Activated CD4-positive, CD25-positive, alpha-beta regulatory T cell (primary cell): ENCODE measurements around the gene MTHFD1L.
"Not testable (repeated sequence)": the region's sequence is repeated elsewhere in the genome, so short reads cannot be mapped to it uniquely, and the experiment has no call there.

Source experiments
- DNase-seq, 4 experiments: peaks; one replicate each; lab custom pipeline; 2025; lab: John Stamatoyannopoulos, UW

MTHFD1L gene

DNA sequence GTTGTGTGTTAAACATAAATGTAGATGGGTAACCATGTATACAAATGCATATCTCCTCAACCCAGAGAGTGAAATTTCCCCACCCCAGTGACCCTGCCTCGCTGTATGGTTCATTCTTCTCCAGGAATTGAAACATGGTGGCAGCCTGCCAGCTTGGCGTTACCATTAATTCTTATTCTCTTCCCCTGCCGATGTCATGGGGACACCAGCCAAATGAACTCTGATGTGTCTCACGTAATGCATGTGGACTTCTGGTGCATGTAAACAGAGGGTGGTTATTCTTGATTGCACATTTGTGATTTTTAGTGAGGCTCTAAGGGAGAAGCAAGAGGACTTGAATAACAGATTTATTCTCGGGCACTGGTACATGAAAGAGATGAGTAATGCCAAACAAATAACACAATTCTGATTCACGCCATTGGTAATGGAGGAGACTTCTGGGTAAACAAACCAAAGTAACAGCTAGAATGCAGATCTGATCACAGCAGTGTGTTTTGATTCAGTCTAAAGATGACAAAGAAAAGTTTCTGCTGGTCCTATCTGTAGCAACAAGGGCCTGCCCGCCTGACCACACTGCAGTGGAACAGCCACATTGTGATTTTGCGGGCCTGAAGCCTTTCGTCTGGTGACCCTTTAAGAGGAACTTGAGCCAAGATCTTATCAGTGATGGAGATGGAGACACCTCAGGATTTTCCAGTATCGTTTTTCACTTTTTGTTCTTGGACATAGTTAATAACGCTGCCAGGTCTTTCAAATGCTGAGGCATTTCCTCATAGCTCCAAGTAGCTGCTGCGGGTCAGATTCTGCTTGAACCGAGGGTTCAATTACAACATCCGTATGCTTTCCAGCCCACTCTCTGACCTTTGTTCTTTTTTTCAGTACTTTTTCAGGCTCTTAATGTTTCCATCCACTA, 202.4 kb downstream of the MTHFD1L start:
- no peak for DNase-seq

DNA sequence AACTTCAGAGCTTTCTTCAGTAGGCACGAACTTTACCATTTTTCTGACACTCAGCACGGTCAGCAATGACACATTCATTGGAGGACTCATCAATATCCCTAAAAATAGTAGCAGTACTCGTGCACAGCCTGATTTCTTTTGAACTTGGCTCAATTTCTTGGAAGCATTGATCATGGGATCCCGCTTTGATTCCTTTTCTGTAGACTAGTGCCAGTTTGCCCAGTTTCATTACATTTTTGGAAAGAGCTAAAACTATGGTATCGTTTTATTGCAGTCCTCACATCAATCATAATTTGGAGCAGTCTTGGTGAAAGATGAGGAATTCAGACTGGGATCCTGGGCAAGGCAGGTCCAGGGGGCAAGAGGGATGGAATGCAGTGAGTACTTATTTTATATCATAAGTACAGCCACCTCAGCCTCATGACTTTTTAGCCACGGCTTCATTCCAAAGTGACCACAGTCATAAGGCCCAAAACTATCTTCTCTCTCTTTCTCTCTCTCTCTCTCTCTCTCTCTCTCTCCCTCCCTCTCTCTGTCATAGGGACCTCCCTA, 203.3 kb downstream of the MTHFD1L start:
- DNase-seq: no peak

DNA sequence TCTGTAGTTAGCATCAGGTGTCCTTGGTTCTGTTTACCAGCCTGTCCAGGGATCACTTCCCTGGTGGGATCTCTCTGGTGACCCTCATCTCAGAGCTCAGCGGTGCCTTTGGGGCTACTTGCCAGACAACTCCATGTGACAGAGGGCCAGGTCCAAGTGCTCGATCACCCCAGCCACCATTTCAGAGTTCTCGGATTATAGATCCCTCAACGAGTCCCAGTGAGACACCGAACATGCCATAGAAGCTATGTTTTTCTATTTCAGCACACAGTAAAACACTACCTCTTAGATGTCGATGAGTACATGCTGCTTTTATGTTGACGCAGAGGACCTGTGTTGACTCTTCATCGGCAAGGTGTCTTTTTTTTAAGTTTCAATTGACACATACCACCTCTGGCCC, 204.1 kb downstream of the MTHFD1L start:
- no peak for DNase-seq

DNA sequence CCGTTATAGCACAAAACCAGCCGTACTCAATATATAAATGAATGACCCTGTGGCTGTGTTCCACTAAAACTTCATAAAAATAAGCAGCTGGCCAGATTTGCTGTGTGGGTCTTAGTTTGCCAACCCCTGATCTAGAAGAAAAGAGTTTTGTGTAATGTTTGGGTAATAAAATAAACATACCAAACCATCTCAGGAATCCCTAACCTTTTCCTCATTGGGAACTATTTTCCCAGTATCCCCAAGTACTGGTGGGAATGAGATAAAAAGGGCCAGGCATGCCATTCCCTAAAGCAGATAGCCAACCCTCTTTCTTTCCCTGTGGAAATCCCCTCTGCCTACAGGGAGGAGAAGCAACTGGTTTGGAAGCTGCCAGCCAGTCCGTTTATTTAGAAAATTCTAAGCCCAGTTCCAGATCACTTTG, 205.1 kb downstream of the MTHFD1L start:
- no peak for DNase-seq

DNA sequence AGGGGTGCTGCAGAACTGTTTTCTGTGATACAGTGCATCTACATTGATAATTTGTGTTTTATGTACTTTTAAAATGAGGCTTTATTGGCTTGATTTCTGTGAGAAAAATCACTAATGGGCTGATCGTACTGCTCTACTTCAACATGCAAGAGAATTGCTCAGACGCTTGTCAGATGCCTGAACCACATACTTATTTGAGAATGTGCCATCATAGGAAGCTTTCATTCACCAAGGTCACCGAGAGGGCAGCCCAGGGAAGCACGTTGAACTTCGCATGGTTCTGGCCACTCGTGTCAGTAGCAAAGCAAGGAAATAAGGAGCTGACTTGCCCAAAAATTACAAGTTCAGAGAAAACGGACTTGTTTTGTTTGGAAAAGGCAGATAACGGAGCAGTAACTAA, 205.8 kb downstream of the MTHFD1L start:
- no peak for DNase-seq

DNA sequence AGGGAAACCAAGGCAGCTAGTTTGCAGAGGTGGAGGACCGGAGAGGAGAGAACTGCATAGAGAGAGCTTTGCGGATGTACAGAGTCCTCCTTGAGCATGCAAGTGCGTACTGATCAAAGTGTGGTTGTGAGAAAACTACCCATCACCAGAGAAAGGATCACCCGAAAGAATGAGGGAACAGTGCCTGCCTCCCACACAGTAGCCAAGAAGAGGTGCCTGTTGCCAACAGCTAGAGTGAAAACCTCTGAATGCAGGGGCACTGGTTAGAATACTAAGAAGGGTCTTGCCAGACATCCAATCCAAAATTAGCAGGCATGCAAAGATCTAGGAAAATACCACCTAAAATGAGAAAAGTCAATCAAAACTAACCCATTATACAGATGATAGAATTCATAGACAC, 207.6 kb downstream of the MTHFD1L start:
- DNase-seq: no peak

DNA sequence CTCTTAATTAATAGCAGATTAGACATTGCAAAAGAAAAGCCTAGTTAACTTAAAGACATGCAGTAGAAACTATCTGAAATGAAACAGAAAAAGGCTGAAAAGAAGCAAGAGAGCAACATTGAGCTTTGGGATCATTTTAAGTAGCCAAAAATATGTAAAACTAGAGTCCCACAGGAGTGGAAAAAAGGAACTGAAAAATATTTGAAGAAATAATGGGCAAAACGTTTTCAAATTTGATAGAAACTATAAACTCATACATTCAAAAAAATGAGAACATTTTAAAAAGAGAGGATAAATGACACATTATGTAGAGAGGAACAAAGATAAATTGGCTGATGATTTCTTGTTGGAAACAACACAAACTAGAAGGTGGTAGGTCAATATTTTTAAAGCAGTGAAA, 208.2 kb downstream of the MTHFD1L start:
- no peak for DNase-seq

DNA sequence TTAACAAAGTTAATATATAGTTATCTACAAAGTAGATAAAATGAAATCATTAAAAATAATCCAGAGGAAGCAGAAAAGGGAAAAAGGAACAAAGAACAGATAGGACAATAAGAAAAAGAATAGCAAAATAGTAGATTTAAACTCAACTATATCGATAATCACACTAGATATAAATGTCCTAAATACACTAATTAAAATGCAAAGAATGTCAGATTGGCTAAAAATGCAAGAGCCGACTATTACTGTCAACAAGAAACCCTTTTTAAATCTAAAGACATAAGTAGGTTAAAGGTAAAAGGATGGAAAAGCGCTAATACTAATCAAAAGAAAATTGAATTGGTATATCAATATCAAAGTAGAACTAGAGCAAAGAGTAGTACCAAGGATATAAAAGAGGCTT, 209.5 kb downstream of the MTHFD1L start:
- DNase-seq: no peak

DNA sequence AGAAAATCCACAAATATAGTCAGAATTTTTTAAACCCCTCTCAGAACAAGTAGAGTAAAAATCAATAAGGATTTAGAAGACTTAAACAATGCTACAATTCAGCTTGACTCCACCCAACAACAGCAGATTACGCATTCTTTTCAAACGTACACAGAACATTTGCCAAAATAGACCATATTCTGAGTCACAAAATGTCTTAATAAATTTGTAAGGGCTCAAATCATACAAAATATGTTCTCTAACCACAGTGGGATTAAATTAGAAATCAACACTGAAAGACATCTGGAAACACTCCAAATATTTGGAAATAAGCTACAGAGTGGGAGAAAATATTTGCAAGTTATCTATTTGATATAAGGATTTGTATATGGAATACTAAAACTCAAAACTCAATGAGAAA, 210.0 kb downstream of the MTHFD1L start:
- no peak for DNase-seq

DNA sequence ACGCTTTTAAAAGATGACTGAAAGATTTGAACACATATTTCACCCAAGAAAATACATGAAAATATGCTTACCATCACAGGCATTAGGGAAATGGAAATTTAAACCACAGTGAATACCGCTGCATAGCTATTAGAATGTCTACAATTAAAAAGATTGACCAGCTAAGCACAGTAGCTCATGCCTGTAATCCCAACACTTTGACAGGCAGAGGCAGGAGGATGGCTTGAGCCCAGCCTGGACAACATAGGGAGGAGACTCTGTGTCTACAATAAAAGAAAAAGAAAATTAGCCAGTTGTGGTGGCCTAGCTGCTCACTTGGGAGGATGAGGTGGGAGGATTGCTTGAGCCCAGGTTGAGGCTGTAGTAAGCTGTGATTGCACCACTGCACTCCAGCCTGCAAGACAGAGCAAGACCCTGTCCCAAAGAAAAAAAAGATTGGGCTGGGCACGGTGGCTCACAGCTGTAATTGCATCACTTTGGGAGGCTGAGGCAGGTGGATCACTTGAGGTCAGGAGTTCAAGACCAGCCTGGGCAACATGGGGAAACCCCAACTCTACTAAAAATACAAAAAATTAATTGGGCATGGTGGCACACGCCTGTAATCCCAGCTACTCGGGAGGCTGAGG, 210.5 kb downstream of the MTHFD1L start:
- DNase-seq: no peak

DNA sequence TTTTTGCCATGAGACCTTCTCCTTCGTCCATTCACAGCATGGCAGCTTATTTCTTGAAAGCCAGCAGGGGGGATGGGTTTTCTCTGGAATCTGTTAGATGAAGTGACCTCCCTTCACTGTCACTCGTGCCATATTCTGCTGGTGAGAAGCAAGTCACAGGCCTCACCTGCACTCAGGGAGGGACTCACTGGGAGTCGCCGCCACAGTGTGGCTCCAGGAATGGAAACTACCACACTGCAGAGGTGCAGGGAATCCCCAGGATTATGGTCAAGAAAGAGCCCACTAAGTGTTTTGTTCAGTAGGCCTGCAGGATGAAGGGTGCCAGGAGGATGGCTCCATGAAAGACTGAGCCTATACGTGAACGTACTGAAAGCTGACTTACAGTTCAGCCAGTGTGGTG, 213.2 kb downstream of the MTHFD1L start:
- DNase-seq: no peak

DNA sequence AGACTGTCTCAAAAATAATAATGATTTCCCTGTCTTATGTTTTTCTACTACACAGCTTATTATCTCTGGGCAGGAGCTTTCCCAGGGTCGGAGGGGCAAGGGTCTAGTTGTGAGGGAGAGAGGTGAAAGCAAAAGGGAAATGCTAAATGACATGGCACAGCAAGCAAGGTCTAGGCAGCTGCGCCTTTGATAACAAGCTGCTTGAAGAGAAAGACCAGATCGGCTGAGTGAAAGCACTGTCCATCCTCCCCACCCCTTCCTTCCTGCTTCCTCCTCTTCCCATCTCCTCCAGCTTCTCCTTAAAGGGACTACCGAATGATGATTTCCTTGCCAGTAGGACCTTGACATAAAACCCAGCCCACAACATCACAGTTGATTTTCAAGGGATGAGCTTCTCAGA, 216.2 kb downstream of the MTHFD1L start:
- DNase-seq: no peak

DNA sequence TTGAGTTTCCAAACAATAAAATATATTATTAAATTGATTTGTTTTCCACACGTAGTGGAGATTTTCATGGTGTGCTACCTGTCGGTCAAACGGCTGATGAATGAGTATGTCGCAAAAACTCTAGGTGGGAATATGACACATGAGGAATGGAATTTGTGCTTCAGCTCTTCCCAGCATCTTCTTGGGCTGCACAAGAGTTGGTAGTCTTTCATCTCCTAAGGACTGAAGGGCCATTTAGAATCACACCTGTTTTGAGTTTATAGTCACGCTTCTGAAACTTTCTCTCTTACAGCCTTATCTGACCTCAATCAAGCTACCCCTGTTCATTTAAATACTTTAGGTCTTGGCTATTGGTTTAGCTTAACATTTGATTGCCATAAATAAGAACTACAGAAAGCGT, 216.6 kb downstream of the MTHFD1L start:
- DNase-seq: no peak

DNA sequence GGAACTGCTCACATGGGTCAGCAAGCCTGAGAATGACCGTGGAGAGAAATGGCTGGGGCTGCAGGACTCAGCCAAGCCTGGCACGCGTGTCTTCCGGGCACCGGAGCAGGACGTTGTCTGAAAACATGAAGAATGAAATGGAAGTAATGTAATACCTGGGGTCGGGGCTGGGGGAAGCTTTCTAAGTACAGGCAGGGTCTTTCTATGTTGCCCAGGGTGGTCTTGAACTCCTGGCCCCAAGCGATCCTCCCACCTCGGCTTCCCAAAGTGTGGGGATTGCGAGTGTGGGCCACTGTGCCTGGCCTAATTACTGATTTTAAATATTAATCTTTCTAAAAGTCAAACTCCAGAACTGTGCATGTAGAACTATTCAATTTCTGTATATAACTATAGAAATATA, 218.8 kb downstream of the MTHFD1L start:
- no peak for DNase-seq

DNA sequence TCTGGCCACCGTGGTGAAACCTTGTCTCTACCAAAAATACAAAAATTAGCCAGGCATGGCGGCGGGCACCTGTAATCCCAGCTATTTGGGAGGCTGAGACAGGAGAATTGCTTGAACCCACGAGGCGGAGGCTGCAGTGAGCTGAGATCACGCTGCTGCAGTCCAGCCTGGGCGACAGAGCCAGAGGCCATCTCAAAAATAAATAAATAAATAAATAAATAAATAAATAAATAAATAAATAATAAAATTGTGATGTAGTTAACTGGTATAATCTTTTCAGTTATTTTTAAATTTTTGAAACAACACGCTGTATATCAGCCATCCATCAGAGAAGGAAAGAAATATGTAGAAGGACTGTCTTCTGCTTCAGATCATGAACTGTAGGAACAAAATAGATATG, 221.6 kb downstream of the MTHFD1L start:
- DNase-seq: not testable (repeated sequence)

DNA sequence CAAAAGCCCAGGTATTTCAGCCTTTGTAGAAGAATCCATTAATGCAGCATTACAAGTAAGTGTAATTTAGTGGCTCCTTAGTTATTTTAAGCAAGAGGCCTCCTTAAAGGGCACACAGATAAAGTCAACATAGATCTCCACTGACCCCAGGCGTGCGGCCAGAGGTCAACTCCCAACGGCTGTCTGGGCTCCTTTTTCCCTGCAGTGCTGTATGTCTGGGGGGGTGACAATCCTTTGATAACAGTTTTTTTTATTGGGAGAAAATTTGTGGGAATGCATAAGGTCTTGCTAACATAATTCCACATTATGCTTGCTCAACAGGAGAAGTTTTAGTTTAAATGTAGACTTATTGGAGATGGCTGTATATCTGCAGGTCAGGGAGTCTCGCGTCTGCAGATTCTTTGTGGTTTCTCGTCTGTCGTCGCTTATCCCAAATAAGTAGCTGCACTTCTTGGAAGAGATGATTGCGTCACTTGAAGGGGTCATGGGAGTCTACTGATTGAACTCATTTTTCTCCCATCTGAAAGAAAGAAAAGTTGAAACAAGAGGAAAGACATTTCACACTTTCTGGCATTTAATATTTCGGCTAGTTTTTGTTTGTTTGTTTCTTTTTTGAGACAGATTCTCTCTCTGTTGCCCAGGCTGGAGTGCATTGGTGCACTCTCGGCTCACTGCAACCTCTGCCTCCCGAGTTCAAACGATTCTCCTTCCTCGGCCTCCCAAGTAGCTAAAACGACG, 222.5 kb downstream of the MTHFD1L start:
- DNase-seq: no peak

DNA sequence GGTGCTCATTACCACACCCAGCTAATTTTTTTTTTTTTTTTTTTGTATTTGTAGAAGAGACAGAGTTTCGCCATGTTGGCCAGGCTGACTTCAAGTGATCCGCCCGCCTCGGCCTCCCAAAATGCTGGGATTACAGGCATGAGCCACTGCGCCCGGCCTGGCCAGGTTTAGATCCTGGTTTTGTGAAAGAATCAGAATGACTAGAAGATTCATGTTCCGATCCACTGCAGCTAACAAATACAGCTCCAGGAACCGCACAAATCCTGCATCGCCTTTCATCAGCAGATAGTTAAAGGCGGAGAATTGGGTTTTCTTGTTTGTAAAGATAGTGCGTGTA, 223.1 kb downstream of the MTHFD1L start:
- no peak for DNase-seq

DNA sequence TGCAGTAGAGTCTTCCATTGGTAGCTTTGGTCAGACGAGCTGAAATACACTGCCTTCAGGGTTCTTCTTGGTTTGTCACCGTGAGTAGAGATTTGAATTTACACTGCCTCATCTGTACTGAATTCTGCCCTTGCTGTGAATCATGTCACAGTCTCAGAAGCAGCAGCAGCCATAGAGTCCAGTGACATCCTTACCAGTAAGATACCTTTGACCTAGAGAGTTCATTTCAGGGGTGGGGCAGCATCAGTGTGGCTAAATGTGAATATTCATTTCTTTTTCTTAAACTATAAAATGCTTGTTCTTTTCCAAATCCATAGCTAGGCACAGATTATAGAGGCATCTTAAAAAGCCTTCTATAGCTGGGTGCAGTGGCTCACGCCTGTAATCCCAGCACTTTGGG, 223.5 kb downstream of the MTHFD1L start:
- DNase-seq: no peak

DNA sequence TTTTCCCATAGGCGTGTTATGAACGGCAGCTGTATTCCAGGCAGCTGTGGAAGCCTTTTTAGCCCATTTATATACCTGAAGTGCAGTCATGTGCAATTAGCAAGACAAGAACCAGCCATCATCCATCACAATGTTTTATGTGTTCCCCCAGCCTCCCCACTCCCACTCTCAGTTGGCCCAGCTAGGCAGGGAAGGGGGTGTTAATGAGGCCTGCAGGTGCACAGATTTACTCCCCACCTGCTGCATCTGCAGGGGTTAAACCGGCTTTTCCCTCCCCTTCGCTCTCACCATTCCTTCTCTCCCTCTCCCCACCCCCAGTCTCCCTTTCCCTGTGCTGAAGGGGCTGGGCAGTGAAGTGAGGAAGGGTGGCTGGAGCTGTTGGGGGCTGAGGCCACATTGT, 224.5 kb downstream of the MTHFD1L start:
- no peak for DNase-seq

DNA sequence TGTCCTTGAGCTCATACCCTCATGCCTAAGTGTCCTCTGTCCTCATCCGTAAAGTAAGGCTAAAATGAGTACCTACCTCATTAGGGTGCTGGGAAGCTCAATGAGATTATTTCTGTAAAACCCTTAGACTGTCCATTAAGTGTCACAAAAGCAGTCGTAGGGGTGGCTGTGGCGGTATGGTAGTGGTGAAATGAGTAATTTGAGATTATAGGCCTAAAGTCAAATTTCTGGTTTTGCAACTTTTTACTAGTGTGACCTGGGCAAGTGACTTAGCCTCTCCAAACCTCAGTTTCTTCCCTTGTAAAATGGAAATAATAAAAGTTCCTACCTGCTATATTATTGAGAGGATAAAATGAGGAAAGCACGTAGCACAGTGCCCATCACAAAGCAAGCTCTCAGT, 226.1 kb downstream of the MTHFD1L start:
- DNase-seq: no peak

DNA sequence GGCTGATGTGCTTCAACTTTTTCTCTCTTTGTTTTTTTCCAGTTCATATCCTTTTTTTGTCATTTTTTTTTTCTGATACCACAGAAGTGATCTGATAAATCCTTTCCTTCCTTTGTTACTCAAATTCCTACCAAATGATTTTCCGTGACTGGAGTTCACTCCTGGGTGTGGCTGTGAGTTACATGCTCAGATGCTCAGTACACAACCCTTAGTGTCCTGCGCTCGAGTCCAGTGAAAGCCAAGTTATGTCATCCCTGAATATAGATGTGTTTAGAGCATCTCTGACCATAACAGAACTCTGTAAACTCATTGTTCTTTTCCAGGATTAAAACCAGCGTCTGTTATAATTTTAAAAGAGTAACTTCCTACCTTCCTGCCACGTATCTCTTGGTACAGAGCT, 227.1 kb downstream of the MTHFD1L start:
- DNase-seq: no peak

DNA sequence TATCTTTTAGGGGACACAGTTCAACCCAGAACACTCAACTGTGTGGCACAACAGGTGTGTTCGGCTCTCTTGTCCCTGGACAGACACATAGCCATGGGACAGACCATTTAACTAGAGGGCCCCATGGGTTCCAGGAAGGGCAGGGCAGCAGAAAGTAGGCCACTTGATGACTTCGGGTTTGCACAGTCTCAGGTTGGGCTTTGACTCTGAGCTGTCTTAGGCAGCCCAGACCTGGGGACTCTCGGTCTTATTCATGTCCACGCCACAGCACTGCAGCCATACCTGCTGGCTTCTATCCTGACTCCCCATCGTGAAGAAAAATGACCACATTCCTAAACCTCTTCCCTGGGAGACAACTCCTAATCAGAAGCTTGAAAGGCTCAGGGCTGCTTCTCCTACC, 228.2 kb downstream of the MTHFD1L start:
- DNase-seq: no peak
